Measurements from ENCODE around the gene CUL3.
A peak's percentile ranks its signal among the peaks of the same experiment; 100 is the strongest.
"Not testable (repeated sequence)": the region's sequence is repeated elsewhere in the genome, so short reads cannot be mapped to it uniquely, and the experiment has no call there.

The CUL3 gene

DNA sequence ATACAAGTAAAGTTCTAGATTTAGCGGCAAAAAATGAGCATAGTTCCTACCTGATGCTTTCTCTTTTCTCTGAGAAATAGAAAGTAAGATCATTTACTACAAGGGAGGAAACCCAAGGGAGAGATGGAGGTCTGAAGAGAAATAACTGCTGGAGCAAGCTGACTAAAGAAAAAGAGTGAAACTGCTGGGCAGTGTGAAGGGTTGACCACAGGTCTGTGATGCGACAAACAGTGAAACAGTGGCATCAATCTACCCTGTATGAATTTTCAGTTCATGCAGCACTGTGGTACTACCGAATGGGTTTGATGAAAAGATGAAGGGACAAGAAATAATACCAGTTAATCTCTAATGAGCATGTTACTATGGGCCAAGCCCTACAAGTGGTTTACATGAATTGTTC, 52.2 kb downstream of the CUL3 start:
- no peak for DNase-seq

- DNase-seq: no peak
Observed at GRCh38 chr2:224532441-224532840, 52.7 kb downstream of the CUL3 start.

GRCh38 chr2:224528171-224528570, 57.0 kb downstream of the CUL3 start:
- no peak for DNase-seq

GRCh38 chr2:224525774-224526173, 59.4 kb downstream of the CUL3 start:
- DNase-seq: no peak

DNA sequence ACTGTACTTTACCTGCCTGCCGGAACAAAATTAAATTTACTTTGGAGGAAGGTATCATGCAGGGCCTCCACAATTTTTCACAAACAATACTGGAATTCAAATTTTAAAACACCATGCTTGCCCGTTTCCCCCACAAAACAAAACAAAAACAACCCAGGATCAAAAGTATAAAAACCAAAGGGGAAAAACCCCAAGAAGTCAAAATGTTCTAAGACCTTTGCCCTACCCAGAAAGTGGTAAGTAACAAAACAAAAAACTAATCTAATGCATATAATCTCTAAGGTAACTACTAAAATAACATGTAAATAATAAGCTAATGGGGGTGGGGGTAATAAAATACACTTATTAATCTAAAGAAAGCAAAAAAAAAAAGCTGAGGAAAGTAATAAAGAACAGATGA, 60.5 kb downstream of the CUL3 start:
- no peak for DNase-seq

DNA sequence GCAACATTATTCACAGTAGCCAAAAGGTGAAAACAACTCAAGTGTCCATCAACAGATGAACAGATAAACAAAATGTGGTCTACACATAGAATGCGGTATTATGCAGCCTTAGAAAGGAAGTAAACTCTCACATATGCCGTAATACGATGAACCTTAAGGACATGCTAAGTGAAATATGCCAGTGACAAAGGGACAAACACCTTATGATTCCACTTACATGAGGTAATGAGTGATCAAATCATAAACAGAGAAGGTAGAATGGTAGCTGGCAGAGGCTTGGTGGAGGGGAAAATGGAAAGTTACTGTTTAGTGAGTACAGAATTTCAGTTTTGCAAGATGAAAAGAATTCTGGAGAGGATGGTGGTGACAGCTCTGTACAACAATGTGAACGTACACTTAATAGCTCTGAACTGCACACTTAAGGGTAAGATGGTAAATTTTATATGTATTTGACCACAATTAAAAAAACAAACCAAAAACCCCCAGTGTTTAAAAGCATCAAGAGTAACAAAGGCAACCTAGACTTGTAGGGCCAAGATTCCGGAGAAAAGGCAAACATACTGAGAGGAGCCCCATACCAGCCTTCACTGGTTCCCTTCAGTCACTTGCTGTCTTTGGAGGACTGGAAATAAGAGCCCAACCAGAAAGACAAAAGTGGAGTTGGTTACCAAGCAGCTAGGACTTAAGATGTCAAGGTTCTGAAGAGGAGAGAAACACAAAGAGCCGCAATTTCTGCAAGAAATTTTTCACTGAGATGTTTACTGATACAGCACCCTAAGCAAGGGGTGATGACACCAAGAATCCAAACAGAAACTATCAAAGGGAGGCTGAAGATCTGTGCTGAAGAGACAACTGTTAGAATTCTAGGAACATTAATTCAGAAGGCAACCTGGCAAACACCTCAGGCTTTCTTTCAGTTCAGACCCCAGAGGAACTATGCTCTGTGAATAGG, 61.3 kb downstream of the CUL3 start:
- no peak for DNase-seq

DNA sequence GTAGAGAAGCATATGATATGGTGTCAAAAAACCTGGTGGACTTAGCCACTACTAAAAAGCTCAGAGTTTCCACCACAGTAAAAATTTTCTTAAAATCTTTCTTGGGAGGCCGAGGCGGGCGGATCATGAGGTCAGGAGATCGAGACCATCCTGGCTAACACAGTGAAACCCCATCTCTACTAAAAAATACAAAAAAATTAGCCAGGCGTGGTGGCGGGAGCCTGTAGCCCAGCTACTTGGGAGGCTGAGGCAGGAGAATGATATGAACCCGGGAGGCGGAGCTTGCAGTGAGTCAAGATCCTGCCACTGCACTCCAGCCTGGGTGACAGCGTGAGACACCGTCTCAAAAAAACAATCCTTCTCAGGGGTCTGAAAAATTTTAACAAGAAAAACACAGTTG, 62.7 kb downstream of the CUL3 start:
- DNase-seq: not testable (repeated sequence)

- DNase-seq: peak; percentile 57
Observed at GRCh38 chr2:224520064-224520463, 65.1 kb downstream of the CUL3 start.

GRCh38 chr2:224518806-224519580, 66.2 kb downstream of the CUL3 start:
- DNase-seq: no peak

- no peak for DNase-seq
Observed at GRCh38 chr2:224517963-224518362, 67.2 kb downstream of the CUL3 start.

- not testable (repeated sequence) for DNase-seq
Observed at GRCh38 chr2:224516393-224516792, 68.8 kb downstream of the CUL3 start.

DNA sequence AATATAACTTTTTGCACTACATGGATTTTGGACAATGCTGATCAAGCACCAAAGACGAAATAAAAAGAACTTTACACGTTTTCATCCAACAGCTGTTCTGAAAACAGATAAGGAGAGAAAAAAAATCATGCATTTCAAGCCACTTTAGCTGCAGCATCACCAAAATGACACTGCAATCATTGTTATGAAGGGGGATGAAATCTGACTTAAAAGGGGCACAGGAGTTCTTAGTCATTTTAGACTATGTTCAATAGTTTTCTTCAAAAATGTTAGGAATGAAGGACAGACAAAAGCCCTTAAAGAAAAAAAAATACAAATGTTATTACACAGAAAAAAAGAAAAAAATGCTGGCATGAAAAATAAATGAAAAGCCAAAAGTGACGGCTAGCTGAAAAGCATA, 71.2 kb downstream of the CUL3 start:
- DNase-seq: no peak

DNA sequence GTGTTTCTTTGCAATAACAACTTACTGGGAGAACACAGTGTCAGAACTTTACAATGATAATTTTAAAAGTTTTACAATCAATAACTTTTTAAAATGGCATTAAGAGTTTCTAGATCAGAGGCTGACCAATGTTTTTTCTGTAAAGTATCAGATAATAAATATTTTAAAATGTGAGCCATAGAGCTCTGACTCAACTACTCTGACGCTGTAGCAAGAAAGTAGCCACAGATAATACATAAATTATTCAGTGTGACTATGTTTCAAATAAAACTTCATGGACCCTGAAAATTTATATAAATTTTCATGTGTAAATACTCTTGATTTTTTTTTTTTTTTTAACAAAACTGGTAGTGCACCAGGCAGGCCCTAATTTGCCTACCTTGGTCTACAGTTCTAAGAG, 77.4 kb downstream of the CUL3 start:
- DNase-seq: no peak

GRCh38 chr2:224506494-224506893, 78.7 kb downstream of the CUL3 start:
- DNase-seq: no peak

DNA sequence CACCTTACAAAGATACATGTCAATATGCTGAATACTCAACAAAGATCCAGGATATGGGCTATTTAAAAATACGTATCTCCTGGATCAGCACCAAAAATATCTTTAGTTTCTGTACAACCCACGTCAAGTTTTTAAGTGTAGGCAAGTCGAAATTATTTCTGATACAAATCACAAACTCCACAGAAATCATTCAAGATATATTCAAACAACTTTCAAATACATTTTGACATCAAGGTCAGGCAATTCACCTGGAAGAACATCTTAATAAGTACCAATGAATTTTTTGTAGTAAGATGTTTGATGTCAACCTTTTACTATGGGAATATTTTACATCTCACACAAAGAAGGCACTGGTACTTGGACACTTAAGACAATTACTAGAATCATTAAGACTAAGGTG, 86.2 kb downstream of the CUL3 start:
- DNase-seq: no peak

DNA sequence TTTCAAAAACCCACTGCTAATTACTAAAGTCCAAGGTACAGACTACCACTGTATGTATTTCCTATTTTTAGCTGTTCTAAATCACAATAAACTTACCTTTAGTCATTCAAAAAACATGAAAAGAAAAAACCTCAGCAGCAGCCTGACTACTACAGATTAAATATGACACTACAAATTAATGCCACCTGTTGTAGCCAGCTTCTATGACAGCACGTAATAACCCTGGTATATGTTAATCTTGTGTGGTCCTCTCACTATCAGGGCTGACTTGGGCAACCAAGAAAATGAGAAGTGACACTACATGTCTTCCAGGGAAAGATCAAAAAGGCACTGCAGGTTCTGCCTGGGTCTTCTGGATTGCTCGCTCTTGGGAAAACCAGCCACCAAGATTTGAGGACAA, 92.6 kb downstream of the CUL3 start:
- no peak for DNase-seq

- DNase-seq: not testable (repeated sequence)
Observed at GRCh38 chr2:224487940-224488339, 97.2 kb downstream of the CUL3 start.

GRCh38 chr2:224485081-224486014, 99.8 kb downstream of the CUL3 start:
- not testable (repeated sequence) for DNase-seq

GRCh38 chr2:224479826-224480225, 105.3 kb downstream of the CUL3 start:
- no peak for DNase-seq

GRCh38 chr2:224472827-224473226, 112.3 kb downstream of the CUL3 start:
- no peak for DNase-seq

GRCh38 chr2:224472137-224472536, 113.0 kb downstream of the CUL3 start:
- no peak for DNase-seq

GRCh38 chr2:224469374-224469964, 115.7 kb downstream of the CUL3 start:
- DNase-seq: no peak
